Measurements from ENCODE around the gene CGNL1.

The CGNL1 gene

DNA sequence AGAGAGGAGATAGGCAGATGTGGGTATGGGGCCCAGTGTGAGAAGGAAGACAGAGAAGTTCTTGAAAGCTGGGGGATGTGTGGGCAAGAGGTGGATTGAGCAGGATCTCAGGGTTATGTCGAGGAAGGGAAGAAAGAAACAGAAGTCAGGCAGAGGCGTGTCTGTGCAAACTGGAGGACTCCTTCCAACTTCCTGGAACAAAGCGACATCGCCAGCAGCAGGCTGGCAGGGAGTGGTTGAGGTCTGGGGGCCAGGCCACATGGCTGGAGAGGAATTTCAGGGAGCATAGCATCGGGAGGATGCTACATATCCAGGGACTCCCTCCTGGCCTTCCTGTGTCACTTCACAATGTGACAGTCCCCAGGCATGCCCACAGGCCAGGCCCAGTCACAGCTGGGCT is 172.5 kb downstream of the CGNL1 start:
- no peak for DNase-seq (ENCODE audit: low spot score)

DNA sequence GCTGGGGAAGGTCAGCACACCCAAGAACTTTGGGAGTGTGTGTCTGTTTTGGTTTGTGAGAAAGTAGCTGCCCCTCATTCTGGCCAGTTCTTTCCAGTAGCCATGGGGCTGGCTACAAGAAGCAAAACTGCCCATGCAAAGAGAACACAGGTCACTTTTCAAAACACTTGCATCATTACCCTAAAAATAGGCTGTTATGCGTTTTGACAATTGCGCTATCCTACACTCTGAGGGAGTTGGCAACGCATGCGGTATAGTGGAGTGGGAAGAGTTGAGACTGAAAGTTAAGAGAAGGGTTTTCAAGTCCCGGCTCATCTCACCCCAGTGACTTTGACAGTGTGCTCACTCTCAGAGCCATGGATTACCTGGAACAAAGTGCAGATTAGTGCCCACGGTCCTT is 173.6 kb downstream of the CGNL1 start:
- no peak for DNase-seq (ENCODE audit: low spot score)

DNA sequence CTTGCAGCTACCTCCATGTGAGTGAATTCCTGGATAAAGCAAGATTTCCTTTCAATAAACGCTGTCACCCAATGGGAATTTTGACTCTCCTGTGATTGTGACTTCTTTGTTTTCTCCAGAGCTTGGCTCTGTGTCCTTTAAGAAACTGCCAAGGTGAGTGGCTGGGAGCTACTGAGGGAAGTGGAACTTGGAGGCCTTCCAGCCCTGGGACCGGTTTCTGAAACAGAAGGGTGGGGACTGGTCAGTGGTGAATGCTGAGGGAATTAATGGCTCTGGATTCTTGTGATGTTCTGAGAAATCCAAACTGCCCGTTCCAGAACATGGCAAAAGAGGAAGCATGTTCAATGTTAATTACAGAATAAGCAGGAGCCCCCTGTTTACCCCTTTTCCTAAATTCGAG is 174.3 kb downstream of the CGNL1 start:
- DNase-seq (ENCODE audit: low spot score) = no peak

DNA sequence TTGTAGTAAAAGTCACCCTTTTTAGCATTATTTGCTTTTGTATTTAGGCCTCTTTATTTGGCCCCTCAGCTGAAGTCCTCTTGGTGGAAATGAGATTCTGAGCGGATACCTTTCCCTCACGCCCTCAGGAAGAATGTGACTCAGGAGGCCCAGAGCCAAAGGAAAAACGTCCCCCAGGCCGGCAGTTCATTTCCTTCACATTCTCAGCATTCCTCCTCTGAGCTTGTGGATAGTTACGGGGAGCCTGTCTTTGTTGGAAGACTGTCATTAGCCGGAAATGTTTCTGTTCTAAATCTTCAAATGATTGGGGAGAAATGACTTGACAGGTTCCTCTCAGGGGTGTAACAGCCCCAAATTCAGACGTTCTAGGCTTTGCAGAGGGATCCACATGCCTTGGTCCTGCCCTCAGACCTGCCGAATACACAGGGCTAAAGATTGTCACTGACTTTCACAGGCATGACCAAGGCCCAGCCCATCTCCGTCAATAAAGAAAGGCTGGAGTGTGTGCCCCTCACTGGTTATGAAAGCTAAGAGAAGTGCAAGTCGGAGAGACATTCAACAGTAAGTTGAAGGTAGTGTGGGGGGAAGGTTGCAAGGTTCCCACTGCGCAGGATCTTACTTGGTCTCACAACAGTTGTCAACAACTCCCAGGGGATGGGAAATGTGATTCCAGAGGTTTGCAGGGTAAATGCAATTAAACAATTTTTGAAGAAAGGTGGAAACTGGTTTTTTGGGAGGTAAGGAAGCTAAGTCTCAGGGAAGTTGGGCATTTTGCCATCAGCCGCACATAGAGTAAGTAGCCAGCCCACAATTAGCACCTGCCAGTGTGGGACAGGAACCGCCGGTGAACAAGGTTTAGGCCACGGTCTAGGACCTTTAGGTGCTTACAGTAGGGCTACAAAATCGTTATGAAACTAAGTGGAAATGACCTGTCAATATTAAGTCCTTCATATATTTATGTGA is 175.7 kb downstream of the CGNL1 start:
- peak; percentile 81 for DNase-seq (ENCODE audit: low spot score)

DNA sequence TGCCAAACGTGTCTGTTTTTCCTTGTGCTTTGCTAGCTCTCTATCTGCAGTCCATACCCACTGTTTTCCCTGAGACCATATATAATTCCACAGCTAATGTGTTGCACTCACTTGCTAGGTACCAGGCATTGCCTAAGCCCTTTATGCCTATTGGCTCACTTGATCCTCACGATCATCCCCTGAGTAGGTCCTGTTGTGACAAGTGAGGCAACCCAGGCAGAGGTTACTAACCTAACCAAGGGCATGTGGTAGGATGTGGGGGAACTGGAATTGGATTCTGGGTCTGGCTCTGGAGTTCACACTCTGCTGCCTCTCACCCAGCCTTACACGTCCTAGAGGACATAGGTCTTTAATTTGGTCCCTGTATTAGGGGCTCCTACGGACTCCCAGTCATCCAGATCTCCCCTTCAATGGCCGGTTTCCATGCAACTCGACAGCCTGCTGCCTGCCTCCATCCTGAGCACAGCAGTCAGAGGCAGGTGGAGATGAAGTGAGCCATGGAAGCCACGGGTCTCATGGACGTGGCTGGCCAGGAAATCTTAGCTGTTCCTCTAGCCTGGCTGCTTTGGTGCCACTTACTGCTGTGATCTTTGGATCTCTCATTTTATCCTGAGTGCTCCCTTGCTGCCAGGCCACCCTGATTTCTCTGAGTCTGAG is 176.5 kb downstream of the CGNL1 start:
- DNase-seq (ENCODE audit: low spot score) = no peak

DNA sequence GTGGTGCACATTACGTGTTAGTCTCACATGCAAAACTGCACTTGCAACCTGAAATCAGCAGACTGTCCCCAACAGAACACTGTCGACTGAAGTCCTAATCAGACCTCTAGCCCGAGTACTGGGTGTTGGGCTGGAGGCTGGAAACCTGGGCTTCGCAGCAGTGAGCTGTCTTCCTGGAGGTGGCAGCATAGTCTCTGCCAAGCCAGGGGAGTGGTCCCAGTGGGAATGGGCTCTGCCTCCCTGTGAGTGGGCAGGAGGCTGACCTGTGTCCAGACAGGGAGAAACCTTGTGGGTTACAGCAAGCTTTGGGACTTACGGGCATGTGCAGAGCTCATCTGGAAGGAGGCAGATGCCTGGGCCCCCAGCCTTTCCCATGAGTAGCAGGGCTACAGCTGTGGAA is 177.2 kb downstream of the CGNL1 start:
- DNase-seq (ENCODE audit: low spot score) = no peak

DNA sequence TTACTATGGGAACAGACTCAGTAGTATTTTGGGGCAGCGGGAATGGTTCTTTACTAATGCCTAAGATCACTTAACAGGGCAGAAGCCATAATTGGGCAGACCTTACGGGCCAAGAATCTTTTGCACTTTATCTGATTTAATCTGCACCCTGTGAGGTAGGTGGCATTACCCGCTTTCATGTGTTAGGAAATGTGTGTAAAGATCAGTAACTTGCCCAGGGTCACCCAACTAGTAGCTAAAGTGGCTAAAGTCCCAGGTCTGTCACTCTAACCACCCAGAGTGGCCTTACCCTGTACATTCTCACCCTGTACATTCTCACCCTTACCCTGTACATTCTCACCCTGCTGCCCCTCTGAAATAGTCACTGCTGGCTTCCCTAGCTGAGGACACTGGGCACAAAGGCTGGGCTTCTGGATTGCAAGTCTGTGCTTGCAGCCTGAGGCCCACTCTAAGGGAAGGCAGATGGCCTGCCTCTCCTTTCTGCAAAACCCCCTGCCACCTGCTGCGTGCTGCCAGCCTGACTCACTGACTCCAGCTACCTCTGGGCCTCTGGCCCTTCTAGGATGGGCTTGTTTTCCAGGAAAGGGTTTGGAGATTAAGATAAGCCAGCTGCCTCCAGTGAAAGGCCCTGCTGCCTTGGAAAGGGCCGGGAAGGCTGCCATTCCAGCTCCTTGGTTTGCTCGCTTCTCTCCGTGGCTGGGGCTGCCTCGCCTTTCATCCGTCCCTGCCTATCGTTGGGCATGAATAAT is 177.9 kb downstream of the CGNL1 start:
- no peak for DNase-seq (ENCODE audit: low spot score)

DNA sequence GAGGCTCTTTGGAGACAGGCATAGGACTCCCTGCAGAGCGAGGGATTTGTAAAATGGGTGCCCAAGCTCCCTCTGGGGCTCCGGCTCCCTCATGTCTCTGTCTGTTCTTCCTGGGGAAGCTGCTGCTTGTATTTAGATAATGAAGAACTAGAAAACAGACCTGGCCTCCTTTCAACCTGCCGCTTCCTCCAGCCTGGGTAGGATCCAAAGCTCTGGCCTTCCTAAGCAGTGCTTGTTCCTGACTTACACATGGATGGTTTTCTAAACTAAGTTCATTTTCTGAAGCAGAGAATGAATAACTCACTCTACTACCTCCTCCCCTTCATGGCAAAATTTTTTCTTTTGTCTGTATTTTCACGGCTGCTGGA is 178.5 kb downstream of the CGNL1 start:
- no peak for DNase-seq (ENCODE audit: low spot score)

DNA sequence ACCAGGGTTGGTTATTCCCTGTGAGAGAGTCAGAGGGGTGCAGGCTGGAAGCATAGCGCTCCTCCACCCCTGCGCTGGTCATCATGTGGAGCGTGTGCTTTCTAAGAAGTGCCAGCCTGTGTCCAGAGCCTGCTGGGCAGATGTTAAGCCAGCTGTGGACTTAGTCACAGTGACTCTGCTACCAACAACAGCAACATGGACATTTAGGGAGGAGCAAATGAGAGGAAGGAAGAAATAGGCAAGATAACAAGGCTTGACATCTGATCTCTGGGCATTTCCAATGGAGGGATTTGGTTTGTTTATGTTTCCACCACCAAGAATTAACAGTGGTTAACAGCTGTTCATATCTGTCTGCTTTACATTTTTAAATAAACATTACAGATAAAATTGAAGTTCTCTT is 179.0 kb downstream of the CGNL1 start:
- DNase-seq (ENCODE audit: low spot score) = no peak

DNA sequence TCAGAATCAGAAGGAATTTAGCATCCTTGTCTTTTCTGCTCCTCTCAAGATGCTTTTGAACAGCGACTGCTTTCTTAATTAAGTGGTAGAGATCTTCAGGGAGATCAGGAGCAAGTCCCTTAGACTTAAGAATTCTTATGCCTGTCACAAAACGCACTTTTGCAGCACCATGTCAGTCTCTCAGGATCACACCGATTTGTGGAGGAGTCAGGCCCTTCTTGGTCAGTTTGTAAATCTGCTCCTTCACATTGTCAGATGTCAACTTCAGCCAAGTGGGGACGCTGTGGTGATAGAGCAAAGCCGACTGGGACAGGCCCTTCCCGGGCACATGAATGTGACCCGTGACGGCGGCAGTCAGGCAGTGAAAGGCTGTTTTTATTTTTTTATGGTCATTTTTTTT is 179.7 kb downstream of the CGNL1 start:
- no peak for DNase-seq (ENCODE audit: low spot score)

DNA sequence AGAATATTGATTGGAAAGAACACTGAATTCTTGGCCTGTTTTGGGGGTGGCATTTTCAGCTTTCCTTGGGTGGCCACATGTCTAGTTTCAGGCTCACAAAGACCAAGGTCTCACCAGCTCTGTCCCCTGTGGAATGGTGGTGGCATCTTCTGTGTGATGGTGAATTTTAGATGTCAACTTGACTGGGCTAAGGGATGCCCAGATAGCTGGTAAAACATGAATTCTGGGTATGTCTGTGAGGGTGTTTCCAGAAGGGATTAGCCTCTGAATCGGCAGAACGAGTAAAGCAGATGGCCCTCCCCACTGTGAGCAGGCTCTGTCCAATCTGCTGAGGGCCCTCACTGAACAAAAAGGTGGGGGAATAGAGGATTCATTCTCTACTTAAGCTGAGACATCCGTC is 181.0 kb downstream of the CGNL1 start:
- DNase-seq (ENCODE audit: low spot score) = no peak

DNA sequence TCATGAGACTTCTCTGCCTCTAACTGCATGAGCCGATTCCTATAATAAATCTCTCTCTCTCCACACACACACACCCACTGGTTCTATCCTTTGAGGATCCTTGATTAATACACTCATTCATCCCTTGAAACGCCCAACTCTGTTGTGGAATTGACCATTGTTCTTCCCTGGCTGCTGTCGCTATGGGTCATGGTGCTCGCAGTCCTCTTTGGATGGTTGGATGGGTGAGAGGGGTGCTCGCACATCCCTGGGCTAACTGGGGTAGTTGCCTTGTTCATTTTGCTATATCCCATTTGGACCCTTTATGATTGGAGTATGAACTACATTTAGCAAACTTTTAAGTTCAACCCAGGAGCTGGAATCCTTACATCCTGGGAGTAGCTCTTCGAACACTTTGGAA is 181.5 kb downstream of the CGNL1 start:
- DNase-seq (ENCODE audit: low spot score) = no peak

DNA sequence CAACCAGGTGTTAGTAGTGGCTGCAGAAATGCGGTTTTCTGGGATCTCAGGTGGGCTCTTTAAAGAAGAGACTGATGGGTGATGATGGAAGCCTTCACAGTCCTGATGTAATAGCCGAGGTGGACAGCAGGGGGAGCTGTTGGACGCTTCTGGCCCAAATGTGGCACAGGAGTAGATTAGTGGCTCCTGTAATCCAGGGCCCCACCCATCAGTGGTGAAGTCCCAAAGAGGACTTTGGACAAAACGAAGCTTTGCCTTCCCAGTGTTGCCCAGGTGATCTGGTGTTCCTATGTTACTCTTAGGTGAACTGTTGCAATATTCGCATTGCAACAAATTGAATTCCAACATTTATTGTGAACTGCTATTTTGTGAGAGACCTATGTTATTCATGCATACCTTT is 183.6 kb downstream of the CGNL1 start:
- peak; percentile 52 for DNase-seq (ENCODE audit: low spot score)

DNA sequence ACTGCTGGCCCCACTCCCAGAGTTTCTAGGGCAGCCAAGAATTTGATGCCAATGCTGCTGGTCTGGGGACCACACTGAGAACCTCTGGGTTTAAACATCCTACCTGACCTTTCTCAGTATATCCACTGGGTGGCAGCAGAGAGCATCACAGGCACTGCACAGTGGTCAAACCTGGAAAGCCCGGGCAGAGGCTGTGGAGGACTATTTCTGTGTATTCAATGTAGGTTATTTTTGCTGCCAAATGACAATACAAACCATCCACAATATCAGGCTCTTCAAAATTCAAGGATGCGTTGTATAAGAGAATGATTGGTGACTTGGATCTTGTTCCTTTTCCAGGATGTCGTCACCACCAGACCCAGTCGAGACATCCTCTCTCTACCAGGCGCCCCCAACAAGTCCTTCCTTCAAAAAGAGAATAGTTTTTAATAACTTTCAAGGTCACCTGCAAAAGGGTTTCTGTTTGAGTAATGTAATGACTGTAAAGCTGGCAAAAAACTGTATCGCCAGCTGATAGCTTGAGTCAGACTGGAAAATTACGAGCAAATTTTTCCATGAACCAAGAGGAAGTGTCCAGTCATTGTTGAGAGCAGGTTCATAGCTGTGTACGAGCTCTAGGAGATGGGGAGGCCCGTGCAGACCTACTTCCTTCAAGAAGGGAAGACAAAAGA is 184.9 kb downstream of the CGNL1 start:
- DNase-seq (ENCODE audit: low spot score) = peak; percentile 73

DNA sequence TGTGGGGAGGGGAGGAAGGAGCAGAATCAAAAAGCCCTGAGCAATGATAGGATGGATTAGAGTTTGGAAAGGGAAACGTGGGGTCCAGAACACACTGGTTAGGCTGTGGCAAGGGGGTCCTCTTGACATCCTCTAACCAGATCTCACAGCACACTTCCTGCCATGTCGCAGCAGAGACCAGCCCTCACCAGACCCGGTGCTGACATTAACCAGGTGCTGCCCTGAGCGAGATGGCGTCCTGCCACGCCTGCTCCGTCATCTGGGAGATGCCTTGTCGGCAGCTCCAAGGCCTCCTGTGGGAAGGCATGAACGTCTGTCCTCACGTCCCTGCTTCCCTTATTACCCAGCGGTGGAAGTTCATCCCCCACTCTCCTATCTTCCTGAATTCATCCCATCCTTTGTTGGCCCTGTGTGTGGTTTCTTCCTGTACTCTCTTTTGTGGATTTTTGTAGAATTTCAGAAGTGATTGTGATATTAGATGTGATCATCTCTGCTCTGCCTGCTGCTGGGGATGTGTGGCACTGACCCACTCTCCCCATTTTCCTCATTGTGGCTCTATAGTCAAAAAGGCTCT is 186.0 kb downstream of the CGNL1 start:
- no peak for DNase-seq (ENCODE audit: low spot score)

DNA sequence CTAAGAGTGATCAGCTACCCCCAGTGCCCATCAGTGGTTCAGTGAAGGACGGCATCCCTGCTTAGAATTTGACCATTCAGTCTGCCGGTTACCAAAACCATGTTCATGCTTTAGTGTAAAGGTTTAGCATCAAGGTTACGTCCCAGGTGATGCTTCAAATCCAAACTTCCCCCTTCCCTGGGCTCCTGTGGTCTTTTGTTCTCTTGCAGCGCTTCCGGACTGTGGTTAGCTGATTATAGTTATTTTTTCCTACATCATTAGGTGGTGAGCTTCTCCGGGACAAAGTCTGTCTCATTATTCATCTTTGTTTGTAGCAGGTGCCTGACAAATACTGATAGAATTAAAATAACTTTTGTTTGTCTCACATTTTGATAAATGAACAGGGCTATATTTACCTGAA is 187.1 kb downstream of the CGNL1 start:
- no peak for DNase-seq (ENCODE audit: low spot score)

DNA sequence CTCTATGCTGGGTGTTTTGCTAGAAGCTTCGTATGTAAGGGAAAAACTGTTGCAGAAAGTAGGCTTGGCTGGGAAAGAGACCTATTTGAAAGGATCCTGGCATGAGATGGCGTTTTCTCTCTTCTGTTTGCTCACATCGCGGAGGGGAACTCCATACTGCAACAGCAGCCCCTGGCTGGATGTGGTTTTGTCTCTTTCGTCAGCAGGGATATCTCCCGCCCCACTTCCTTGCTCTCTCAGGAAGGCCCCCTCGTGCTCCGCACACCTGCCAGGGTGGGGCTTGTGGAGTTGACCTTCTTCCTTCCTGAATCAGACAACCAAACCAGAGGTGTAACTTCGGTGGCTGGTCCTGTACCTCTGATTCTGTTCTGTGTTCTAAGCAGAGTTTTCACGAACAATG is 189.0 kb downstream of the CGNL1 start:
- no peak for DNase-seq (ENCODE audit: low spot score)

DNA sequence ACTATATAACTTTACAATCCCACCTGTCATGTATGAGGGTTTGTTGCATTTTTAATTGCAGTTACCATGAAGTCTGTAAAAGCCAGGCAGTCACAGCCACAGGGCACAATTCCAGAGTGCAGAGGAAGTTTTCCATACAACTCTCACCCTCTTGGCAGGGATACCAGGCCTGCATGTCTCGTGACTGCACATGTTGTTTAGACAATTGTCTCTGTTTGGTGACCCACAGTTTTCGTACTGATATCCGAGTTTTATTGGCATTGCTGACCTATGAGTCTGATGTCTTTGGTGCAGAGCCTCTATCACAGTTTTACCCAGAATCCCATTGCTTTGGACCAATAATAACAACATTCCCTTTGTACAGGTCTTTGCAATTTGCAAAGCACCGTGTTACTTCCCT is 190.5 kb downstream of the CGNL1 start:
- no peak for DNase-seq (ENCODE audit: low spot score)

DNA sequence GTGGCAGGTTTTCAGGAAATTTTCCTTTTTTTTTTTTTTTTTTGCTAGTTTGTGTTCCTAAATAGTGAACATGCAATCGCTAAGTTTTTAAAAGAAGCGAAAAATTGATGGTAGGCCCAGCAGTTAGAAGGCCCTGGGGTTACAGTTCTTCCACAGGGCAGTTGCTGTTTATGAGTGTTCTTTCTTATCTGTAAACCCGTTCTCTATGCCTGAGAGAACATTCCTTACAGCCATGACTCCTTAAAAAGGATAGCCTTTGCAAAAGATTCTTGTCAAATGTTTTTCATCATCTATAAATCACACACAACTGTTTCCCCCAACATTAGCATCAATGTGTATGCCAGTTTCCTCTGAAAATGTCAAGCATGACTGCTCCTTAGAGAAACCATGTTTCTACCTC is 191.6 kb downstream of the CGNL1 start:
- DNase-seq (ENCODE audit: low spot score) = no peak

DNA sequence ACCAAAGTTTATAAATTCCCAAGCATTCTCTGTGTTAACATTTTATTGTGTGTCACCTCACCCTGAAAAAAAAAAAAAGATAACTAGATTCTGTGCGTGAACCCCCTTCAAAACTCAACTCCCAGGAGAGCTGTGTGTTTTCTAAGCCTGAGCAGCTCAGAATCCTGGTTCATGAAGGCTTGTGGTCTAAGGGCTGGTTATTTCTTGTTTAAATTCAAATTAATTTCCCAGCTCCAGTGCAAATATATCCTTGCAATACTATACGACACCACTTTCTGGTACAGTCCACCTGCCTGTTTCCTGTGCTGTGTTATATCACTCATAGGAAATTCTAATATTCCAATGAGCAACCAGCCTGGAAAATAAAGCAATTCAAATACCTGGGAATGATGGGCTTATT is 192.0 kb downstream of the CGNL1 start:
- no peak for DNase-seq (ENCODE audit: low spot score)

DNA sequence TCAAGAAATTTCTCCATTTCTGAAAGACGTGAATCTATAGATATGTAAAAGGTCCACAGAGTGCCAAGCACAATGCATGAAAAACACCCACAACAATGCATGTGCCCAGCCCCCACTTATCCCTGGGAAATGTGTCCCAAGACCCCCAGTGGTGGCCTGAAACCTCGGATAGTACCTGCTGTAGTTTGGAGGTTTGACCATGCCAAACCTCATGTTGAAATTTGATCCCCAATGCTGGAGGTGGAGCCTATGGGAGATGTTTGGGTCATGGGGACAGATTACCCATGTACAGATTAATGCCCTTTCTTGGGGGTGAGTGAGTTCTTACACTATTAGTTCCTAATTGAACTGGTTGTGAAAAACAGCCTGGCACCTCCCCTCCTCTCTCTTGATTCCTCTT is 194.0 kb downstream of the CGNL1 start:
- DNase-seq (ENCODE audit: low spot score) = no peak

DNA sequence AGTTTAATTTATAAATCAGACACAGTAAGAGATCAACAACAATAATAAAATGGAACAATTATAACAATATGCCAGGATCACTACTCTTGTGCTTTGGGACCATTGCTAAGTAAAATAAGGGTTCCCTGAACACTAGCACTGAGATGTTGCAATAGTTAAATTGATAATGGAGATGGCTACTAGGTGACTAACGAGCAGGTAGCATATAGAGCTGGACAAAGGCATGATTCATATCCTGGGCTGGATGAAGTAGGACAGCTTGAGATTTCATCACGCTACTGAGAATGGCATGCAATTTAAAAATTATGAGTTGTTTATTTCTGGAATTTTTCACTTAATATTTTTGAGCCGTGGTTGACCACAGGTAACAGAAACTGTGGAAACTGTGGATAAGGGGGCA is 194.7 kb downstream of the CGNL1 start:
- no peak for DNase-seq (ENCODE audit: low spot score)
